ENCODE results near the gene TRIO.

The TRIO gene

DNA sequence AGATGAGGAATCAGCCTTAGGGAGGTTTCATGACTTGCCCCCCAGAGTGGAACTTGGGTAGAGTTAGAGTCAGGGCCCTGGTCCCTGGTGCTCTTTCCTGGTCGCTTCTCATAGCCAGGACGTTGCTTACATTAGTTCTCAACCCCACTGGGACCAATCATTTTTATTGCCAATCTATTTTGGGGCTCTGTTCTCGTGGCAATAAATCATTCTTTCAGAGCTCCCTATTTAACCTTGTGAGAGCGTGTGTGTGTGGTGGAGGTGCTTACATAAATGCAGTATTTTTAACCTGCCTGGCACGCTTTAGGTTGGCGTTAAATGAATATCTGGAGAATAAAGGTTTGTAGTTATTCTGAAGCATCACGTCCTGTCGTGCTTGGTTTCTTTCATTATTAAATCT, 4.1 kb downstream of the TRIO start:
- no peak for DNase-seq (ENCODE audit: low read depth in 2 of 2)

DNA sequence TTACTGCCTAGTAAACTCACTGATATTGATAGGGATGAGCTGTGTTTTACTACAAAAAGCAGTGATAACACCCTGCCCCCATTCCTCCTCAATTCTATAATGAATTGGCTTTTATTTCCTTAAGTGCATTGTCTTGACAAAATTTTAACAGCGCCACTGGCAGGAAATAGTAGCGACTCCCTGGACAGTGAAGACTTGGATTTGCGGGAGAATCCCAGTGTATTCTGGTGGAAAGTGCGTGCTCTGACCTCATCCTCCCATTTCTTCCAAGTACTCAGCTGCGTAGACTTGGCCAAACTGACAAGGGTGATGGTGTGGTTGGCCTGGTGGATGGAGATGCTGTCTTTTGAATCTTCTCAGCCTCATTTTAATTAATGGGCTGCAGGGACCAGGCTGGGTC, 5.3 kb downstream of the TRIO start:
- DNase-seq (ENCODE audit: low read depth in 2 of 2): no peak

DNA sequence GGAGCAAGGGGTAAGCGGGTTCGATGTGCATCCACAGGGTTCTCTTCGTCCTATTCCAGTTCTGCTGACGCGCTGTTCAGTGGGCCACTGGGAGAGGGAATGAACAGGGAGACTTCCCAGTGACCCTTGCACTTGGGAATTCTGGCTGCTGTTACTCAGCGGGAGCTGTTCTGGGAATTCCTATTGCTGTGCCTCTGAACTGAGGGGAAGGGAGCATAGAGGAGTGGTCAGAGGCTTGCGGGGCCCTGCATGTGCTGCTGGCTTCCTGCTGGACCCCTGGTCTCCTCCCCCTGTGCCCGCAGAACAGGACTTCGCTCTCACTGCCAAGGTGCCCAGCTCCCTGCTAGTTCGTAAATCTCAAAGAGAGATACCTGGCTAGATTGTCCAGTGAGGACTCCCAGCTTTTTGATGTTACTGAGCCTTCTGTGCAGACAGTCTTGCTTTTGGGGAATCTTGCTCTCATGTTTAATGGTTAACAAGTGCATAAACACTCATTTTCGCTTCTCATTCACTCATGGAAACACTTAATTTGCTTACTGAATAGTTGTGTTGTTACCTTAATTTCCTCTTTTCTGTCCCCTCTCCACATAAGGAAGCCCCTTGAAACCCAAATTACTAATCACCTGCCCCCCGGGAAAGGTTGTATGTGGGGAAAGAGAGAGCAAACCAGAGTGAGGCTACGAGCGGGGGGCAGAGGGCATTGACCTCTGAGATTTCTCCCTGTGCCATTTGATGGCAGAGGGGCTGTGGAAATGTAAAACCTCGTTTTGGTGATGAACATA, 5.9 kb downstream of the TRIO start:
- DNase-seq (ENCODE audit: low read depth in 2 of 2): no peak

DNA sequence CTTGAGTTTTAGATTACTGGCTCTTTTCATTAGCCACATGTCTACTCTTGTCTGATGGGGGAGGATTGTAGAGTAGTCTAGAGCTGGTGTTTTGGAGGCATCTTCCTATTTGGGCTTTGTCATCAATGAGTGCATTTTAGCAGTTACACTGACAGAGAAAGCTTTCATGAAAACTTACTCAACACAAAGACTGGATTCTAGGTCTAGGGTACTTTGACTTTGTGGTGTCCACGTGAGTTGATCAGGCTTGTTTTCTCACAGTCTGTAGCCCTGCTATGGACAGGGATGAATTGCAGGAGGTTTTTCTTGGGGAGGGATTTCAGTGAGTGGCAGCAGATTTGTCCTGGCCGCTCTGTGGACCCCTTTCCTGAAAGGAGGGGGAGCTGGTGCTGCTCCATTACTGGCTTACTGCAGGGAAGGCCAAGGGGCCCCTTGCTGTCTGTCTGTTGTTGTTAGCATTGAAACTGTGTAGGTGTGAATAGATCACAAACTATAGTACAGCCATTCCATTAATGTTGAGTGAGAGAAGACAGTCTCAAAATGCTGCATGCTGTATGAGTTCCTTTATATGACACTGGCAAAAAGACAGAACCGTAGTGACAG, 6.6 kb downstream of the TRIO start:
- no peak for DNase-seq (ENCODE audit: low read depth in 2 of 2)

DNA sequence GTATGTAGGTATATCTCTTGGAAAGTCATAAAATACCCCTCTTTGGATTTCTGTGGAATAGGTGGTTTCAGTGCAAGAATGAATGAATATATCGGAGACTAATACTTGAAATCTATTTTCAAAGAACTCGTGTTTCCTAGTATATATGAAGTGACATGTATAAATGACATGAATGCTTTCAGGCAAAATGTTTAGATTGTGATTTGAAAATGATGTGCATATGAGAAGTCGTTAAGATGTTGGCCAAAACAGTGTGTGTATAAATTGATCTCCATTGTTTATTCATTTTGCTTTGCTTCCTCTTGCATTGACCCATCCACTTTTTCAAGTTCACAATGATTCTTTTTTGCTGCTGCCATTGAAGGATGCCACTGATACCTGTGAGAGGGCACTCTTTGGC, 8.3 kb downstream of the TRIO start:
- no peak for DNase-seq (ENCODE audit: low read depth in 2 of 2)

DNA sequence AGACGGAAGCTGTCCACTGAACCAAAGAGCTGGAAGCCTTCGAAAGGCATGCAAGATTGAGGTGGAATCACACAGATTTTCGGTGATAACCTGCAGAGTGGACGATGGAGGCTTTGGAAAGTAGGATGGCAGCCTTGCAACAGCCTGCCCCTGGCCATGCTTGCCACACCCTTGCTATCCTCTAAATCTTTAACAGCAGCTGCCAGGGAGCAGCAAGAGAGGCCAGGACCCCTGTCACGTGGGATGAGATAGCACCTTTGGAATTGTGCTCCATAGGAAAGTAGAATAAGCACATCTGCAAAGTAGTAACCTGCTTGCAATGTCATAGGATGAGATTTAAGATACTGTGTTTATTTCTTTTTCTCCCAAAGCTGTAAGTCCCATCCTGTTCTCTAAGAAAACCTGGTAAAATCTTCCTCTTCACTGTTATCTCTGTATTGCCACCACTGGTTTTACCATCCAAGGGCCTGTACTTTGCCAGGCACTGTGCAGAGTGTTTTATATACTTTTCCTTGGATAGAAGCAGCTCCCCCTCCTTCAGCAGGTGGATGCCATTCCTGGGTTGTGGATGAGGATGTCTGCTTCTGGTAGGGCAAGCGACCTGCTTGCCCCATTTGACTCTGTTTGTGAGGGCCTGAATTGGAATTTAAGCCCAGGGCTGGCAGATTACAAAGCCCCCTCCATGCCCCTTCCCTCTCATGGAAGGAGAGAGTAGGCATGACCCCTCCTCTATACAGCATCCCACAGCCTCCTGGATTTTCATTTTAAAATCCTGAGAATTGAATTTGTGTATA, 10.1 kb downstream of the TRIO start:
- DNase-seq (ENCODE audit: low read depth in 2 of 2): no peak

DNA sequence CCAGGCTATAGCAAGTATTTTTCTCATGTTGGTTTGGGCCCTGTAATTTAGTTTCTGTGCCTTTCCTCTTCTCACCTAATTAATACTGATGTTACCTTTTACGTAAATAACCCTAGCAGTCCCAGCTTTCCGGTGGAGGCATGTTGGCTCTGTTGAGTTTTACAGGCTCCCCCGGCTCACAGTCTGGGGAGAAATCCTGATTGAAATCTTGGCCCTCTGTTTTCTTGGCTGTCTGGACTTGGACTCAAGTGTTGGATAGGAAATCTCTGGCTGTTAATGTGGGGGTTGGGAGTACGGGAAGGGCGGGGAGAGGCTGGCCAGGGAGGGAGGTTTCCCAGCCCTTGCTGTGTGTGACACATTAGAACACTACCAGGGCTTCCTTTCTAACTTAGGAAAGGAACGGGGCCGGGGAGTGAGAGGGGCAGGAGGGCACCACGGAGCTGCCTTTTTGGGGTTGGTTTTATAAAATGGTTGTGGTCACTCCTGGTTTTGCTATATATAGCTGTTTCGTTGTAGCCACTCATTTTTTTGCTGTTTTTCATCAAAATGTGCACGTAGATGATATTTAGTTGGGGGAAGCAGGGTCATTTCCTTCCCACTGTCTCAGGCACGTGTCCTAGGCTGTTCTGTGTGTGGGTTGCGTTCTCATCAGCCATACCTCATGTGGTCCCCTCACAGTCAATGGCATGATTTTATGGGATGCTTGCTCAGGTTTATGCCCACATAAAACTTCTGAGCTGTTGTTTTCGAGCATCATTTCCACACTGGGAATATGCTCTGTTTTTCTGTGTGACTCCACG, 11.0 kb downstream of the TRIO start:
- no peak for DNase-seq (ENCODE audit: low read depth in 2 of 2)

DNA sequence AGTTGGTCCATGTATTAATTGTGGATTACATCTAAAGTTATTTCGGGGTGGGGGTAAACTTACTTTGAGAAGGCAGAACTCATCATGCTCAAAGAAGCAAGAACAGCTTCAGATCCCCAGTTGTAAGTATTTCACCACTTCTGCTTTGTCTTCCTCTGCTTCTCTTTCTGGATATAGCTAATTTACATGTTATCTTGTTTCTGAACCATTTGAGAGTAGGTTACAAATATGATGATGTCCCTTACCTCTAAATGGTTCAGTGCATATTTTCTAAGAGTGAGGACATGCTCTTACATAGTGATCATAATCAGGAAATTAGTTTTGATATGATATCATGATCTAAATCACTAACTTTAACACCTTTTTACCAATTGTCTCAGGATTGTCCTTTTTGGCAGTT, 11.9 kb downstream of the TRIO start:
- no peak for DNase-seq (ENCODE audit: low read depth in 2 of 2)

DNA sequence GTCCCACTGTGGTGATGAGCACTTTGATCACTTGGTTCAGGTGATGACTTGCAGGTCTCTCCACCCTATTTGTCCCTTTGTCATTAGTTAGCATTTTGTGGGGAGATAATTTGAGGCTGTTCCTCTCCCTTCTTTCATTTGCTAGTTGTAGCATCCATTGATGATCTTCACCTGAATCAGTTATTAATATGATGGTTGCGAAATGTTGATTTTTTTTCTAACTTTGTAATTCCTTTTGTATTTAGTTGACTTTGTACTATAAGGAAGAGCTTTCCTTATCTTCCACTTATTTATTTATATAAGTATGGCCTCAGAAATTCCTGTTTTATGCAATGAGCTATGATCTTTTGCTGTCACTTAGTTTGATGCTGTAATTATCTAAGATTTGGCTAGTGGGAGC, 12.6 kb downstream of the TRIO start:
- no peak for DNase-seq (ENCODE audit: low read depth in 2 of 2)

DNA sequence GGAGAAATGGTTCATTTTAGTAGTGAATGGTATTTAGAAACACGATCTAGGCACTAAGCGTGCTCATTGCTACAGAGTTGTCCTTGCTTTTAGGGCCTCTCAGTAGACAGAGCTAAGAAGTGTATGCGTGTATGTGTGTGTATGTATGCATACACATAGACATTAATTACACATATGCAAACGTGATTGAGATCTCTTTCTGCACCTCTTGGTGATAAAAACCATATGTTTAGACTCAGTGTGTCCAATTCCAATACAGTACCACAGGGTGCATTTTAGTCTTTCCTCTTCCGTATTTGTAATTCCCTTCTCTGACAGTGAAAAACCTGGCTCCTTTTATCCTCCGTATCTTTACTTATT, 13.1 kb downstream of the TRIO start:
- DNase-seq (ENCODE audit: low read depth in 2 of 2): no peak

DNA sequence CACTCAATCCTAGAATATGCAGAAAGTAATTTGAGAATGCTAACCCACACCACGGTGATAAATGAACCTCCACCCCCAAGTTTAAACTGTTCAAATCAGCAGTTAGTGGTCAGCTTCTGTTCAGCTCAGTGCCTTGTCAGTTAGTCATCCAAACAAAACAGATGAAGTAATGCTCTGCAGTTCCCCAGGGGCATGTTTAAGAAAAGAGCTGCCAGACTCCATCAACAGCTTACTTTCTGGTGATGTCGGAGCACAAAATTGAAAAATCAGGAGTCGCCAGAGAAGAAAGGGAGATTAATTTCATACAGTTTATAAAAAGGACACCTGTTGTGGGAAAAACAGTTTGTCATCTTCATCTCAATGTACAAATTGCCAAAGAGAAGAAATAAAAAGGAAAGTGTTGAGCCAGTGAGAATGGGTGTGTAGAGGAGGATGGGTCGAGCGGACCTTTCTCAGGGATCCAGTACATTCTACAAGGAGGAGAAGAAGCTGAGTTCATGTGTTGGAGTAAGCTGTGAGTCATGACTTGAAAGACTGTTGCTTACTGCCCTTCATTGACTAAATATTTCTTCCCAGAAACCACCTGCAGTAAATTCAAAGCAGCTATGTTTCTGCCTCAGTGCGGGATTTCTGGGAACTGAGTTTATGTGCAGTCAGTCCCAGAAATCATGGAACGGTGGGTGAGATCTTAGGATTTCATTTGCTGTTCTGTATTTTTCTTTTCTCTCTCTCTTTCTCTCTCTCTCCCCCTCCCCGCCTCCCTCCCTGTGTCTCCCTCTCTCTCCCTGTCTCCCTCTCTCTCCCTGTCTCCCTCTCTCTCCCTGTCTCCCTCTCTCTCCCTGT, 13.7 kb downstream of the TRIO start:
- peak; percentile 98 to 99 for DNase-seq (ENCODE audit: low read depth in 2 of 2)

DNA sequence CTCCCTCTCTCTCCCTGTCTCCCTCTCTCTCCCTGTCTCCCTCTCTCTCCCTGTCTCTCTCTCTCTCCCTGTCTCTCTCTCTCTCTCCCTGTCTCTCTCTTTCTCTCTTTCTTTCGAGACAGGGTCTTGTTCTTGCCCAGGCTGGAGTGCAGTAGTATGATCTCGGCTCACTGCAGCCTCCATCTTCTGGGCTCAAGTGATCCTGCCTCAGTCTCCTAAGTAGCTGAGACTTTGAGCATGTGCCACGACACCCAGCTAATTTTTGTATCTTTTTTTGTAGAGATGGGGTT, 14.3 kb downstream of the TRIO start:
- DNase-seq (ENCODE audit: low read depth in 2 of 2): no peak

DNA sequence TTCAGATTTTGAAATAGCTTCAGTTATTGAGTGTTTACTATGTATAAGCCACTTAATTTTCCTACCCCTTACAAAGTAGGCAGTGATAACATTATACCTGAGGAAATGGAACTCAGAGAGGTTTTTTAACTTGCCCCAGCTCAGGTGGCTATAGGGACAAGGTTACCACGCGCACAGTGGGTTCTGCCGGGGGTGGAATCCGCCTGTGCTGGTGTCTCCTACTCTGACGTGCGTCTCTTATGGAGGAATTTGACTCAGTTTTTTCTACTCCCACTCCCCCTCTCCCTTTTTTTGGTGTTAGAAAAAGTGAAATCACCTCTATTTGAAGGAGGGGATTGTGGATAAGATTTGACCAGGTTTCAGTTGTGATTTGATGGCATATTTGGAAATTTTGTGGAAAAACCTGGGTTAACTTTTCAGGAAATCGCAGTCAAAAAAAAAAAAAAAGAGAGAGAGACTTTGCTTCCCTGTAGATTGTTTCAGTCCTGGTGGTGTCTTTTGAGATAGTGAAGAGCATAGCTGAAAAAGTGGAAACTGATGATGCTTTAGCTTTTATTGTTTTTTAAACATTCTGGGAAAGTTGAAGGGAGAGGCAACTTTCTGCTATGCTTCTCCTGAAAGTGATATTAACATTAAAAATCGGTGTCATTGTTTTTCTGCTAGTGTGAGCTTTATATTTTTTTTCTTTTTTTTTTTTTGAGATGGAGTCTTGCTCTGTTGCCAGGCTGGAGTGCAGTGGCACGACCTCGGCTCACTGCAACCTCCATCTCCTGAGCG, 15.9 kb downstream of the TRIO start:
- no peak for DNase-seq (ENCODE audit: low read depth in 2 of 2)

DNA sequence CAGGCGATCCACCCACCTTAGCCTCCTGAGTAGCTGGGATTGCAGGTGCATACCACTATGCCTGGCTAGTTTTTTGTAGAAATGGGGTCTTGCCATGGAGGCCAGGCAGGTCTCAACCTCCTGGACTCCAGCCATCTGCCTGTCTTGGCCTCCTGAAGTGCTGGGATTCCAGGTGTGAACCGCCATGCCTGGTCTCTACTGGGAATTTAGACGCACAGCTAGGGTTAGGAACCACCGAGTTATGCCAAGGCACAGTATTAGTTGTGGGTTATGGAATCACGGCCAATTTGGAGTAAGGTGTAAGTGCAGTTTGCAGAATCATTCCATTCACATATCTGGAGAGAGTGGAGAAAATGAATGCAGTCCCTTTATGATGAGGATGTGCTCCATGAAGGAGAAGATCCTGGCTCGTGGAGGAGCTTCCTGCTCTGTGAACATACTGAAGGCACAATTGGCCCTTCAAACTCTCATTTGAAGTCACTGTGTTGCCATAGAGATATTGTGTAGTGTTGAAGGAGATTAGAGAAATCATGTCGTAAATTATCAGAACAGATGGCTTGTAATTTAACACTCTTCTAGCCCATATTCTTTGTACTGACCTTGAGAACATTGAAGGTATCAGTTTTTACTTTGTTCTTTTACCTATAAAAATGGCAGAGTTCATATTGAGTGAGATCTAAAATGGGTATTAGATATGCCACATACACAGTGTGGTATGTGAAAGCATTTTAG, 18.8 kb downstream of the TRIO start:
- no peak for DNase-seq (ENCODE audit: low read depth in 2 of 2)

DNA sequence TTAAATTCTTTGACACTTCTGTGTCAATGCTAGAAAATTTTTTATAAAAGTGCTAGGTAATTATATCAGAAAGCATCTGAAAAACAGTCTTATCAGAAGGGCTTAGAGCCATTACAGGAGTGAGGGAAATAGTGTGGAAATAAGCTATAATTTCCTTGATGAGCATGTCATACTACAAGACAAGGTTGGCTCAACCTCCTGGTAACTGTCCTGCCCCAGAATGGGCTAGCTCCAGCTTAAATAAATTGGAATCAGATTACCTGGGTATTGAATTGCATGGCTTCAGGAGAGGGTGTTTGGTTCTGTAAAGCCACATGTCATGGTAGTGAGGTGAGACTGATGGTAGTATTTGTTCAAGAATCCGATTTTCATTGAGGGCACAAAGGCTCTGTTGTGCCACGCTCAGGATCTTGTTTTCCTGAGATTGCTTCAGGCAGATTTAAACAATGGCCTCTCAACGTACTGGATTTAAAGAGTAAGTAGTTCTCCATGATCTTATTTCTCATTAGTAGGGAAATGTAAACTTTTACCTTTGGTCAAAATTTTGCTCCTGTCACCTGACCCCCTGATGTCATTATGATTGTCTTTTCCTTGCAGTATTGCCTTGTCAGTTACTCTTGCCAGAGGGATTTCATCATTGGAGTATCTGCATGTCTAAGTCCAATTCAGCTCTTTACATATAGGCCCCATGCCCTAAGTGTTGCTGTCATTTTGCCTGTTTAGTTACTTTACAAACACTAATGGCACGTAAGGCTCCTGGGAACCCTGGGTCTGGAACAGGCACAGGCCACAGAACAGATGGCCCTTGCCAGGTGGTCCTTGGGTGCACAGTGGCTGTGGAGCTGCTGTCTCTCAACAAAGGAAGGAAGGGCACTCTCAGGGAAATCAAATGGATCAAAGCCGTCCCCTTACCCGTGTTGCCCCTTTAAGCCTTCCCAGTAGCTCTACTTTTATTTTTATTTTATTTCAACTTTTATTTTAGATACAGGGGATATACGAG, 21.3 kb downstream of the TRIO start:
- DNase-seq (ENCODE audit: low read depth in 2 of 2): no peak

DNA sequence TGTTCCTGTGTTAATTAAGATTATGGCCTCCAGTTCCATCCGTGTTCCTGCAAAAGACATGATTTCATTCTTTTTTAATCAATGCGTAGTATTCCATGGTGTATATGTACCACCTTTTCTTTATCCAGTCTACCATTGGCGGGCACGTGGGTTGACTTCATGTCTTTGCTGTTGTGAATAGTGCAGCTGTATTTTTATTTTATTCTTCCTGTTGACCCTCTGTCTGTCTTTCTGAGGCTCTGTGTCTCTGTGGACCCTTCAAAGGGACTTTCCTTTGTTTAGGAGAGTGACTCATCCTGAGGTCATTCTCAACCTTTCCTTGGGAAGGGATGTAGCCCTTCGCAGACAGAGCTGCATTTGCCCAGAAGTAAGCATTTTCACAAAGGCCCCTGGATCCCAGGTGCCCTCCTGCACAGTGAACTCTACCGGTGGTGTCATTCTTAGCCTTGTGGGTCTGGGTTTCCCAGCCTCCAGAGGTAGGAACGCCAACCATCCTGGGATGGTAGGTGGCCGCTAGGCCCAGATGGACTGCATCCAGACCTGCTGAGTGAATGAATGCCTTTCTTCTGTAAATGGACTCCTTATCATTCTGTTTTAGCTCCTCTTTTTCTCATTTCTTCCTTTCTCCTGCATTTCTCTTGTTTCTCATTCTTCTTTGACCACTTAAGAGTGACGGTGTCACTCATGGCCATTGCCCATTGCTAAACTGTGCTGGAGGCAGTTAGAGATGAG, 22.4 kb downstream of the TRIO start:
- no peak for DNase-seq (ENCODE audit: low read depth in 2 of 2)

DNA sequence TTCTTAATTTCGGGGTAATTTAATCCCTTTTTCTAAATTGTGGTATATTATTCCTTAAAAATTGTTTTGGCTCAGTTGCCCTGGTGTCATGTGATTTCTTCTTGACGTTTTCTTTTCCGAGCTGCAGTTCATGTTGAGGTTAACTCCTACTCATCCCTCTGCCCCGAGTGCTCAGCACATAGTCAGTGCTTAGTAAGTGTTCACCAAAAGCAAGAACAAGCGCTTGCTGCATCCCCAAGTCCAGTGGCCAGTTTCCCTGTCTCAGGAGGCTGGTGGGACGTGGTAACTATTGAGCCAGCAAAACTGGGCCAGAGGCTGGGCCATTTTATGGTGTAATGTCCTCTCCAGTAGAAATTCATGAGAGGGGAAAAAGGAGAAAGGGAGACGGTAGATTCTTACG, 23.3 kb downstream of the TRIO start:
- no peak for DNase-seq (ENCODE audit: low read depth in 2 of 2)

DNA sequence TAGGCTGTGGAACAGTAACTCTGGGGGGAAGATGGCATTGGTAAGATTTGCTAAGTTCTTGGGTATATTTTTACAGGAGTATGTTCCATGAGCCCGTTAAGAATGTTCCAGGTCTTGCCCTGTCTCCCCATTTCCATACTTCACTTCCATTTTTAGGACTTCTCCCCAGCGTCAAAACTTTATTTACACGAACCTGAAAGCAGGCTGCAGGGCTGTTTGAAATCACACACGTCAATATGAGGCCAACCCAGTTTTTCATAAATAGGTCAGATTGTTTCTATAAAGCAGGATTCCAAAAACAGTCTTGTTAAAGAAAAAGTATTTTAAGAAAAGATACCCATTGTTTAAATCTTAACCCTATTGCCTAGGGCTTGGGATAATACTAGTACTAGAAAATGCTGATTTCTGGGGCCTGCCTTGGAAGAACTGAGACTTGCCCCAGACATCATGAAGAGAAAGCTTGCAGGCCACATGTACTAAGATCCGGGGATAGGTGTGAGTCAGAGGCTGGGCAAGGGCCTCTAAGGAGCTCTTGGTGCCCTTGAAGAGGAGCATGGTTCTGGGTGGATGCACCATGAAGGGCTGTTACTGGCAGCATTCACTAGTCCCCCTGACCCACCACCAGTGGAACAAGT, 24.2 kb downstream of the TRIO start:
- DNase-seq (ENCODE audit: low read depth in 2 of 2): no peak

All from fibroblast of skin of left quadriceps (primary cell).